ENCODE data around the gene ADGRB3. TPM values are rescaled to one million over a fixed set of nuclear protein-coding genes. Genes with fewer than 3 reads are reported as not detected.

The ADGRB3 gene
- polyA plus RNA-seq, 1 experiment, result not detected

- H3K27me3 ChIP-seq (ENCODE audit: control insufficient read depth, insufficient read depth, low read length), result no peaks in the 10 kb centered on the region
- no peaks in the 10 kb centered on the region for H3K9me3 ChIP-seq (ENCODE audit: control insufficient read depth, insufficient read depth, low read length)
- H3K4me3 ChIP-seq (ENCODE audit: low read depth, low read length), result no peak overlapping the region
- ChIA-PET CTCF (no interaction called here), POLR2A (no interaction called here)
- DNase-seq (ENCODE audit: low read depth, low spot score), result no peak
- TF ChIP-seq, protein P1, sequence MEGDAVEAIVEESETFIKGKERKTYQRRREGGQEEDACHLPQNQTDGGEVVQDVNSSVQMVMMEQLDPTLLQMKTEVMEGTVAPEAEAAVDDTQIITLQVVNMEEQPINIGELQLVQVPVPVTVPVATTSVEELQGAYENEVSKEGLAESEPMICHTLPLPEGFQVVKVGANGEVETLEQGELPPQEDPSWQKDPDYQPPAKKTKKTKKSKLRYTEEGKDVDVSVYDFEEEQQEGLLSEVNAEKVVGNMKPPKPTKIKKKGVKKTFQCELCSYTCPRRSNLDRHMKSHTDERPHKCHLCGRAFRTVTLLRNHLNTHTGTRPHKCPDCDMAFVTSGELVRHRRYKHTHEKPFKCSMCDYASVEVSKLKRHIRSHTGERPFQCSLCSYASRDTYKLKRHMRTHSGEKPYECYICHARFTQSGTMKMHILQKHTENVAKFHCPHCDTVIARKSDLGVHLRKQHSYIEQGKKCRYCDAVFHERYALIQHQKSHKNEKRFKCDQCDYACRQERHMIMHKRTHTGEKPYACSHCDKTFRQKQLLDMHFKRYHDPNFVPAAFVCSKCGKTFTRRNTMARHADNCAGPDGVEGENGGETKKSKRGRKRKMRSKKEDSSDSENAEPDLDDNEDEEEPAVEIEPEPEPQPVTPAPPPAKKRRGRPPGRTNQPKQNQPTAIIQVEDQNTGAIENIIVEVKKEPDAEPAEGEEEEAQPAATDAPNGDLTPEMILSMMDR (IDR thresholded peaks at IDR 0.05; ENCODE audit: low read depth, low read length), result no peak
- H3K27ac ChIP-seq (ENCODE audit: low read depth, low read length), result no peak overlapping the region
Observed at GRCh38 chr6:68709882-68710281, 74.8 kb downstream of the ADGRB3 start.

DNA sequence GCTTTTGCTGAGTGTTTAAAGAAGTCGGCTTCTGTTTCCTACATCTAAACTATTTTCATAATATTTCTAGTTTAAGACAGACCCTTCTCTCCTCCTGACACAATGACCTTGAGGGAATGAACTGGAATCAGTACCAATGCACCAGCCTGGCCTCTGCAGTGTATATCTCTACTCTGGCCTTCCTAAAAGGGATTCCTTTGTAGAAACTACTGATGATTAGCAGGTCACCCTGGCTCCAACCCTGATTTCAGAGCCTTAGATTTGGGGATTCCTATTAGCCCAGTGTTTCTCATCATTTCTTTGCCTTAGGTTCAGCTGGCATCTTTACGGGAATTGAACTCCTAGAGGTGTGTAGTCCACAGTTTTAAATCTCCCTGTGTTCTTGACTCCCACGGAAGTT is 75.4 kb downstream of the ADGRB3 start:
- Histone ChIP-seq H3K9me3 (ENCODE audit: control insufficient read depth, insufficient read depth, low read length) (no peaks in the 10 kb centered on the region), H3K27ac (ENCODE audit: low read depth, low read length) (no peak overlapping the region), H3K4me3 (ENCODE audit: low read depth, low read length) (no peak overlapping the region), H3K27me3 (ENCODE audit: control insufficient read depth, insufficient read depth, low read length) (no peaks in the 10 kb centered on the region)
- TF ChIP-seq, protein P1 (IDR thresholded peaks at IDR 0.05; ENCODE audit: low read depth, low read length), result no peak
- ChIA-PET POLR2A (no interaction called here), CTCF (no interaction called here)
- no peak for DNase-seq (ENCODE audit: low read depth, low spot score)

- H3K27me3 ChIP-seq (ENCODE audit: control insufficient read depth, insufficient read depth, low read length), result no peaks in the 10 kb centered on the region
- ChIA-PET CTCF (no interaction called here), POLR2A (no interaction called here)
- H3K4me3 ChIP-seq (ENCODE audit: low read depth, low read length), result no peak overlapping the region
- no peak for DNase-seq (ENCODE audit: low read depth, low spot score)
- no peak overlapping the region for H3K27ac ChIP-seq (ENCODE audit: low read depth, low read length)
- no peaks in the 10 kb centered on the region for H3K9me3 ChIP-seq (ENCODE audit: control insufficient read depth, insufficient read depth, low read length)
- TF ChIP-seq, protein P1 (IDR thresholded peaks at IDR 0.05; ENCODE audit: low read depth, low read length), result no peak
Observed at GRCh38 chr6:68710916-68711315, 75.8 kb downstream of the ADGRB3 start.

DNA sequence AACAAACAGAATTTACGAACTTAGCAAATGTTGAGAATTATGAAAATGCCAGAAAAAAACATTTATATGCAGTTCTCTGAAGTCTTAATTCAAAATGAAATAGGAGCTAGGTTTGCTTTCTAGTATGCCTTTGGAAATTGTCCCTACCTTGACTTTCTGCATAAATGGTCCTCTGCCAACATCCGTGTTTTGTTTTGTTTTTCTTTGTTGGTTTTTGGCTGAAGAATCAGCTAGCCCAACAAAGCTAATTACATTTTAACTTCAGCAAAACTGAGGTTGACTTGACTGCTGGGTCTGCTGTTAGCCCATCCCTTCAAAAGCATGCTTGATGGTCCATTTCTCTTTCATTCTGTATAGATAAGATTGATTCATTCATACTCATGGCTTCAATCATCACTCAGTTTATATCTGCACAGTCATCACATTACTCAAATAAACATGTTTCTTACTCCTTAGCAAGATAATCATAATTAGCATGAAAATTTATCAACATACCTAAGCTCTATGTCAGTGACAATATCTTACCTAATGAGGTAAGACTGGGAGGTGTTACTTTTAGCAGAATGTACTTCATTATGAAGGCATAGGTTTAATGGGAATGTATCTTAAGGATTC is 76.4 kb downstream of the ADGRB3 start:
- CTCF ChIA-PET, result no interaction called here
- TF ChIP-seq, protein P1 (IDR thresholded peaks at IDR 0.05; ENCODE audit: low read depth, low read length), result no peak
- Histone ChIP-seq H3K27ac (ENCODE audit: low read depth, low read length) (no peak overlapping the region), H3K27me3 (ENCODE audit: control insufficient read depth, insufficient read depth, low read length) (no peaks in the 10 kb centered on the region), H3K9me3 (ENCODE audit: control insufficient read depth, insufficient read depth, low read length) (no peaks in the 10 kb centered on the region), H3K4me3 (ENCODE audit: low read depth, low read length) (no peak overlapping the region)
- POLR2A ChIA-PET, result no interaction called here
- DNase-seq (ENCODE audit: low read depth, low spot score), result no peak

- no peak overlapping the region for H3K27ac ChIP-seq (ENCODE audit: low read depth, low read length)
- H3K27me3 ChIP-seq (ENCODE audit: control insufficient read depth, insufficient read depth, low read length), result no peaks in the 10 kb centered on the region
- TF ChIP-seq, protein P1 (IDR thresholded peaks at IDR 0.05; ENCODE audit: low read depth, low read length), result no peak
- ChIA-PET CTCF (no interaction called here), POLR2A (no interaction called here)
- no peak for DNase-seq (ENCODE audit: low read depth, low spot score)
- H3K9me3 ChIP-seq (ENCODE audit: control insufficient read depth, insufficient read depth, low read length), result no peaks in the 10 kb centered on the region
- H3K4me3 ChIP-seq (ENCODE audit: low read depth, low read length), result no peak overlapping the region
Observed at GRCh38 chr6:68716620-68717019, 81.5 kb downstream of the ADGRB3 start.
